ENCODE measurements around the gene CLEC9A.

Gene CLEC9A

DNA sequence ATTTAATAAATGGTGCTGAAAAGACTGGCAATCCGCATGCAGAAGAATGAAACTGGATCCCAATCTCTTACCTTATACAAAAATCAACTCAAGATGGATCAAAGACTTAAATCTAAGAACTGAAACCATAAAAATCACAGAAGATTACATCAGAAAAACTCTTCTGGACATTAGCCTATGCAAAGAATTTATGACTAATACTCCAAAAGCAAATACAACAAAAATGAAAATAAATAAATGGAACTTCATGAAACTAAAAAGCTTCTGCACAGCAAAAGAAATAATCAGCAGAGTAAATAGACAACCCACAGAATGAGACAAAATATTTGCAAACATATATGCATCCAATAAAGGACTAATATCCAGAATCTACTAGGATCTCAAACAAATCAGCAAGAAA lies 82.6 kb downstream of the CLEC9A start:
- no peak for DNase-seq

DNA sequence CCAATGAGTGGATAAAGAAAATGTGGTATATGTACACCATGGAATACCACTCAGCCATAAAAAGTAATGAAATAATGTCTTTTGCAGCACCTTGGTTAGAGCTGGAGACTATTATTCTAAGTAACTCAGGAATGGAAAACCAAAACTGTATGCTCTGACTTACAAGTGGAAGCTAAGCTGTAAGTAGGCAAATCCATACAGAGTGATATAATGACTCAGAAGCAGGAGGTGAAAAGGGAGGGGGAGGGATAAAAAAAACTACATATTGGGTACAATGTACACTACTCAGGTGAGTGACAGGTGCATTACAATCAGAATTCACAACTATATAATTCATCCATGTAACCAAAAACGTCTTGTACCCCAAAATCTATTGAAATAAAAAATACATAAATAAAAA lies 83.4 kb downstream of the CLEC9A start:
- DNase-seq: no peak

DNA sequence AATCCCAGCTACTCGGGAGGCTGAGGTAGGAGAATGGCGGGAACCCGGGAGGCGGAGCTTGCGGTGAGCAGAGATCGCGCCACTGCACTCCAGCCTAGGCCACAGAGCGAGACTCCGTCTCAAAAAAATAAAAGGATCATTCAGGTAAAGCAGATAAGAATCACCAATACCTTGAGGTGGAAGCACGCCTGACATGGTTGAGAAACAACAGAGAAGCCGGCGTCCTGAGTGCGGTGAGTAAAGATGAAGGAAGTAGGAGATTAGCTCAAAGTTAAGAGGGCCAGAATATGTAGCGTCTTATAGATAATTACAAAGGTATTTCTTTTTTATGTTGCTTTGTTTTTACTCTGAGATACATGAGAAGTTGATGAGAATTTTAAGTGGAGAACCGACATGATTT lies 84.8 kb downstream of the CLEC9A start:
- no peak for DNase-seq

All from NCI-H1694 treated with DMSO at 0.1 percent for 48 hours (cell line).